GF-D8 (cell line): ENCODE results near the gene LCOR.
A peak's percentile ranks its signal among the peaks of the same experiment; 100 is the strongest.
"Not testable (repeated sequence)": the region's sequence is repeated elsewhere in the genome, so short reads cannot be mapped to it uniquely, and the experiment has no call there.

Source experiments
- DNase-seq: peaks from one replicate; lab custom pipeline; 2025; lab: John Stamatoyannopoulos, UW

LCOR gene

GRCh38 chr10:96840841-96841518 is 8.9 kb downstream of the LCOR start:
- DNase-seq = peak; percentile 59

- DNase-seq = no peak
Measured at GRCh38 chr10:96842896-96843723, 11.0 kb downstream of the LCOR start.

GRCh38 chr10:96843823-96844222 is 11.7 kb downstream of the LCOR start:
- no peak for DNase-seq

GRCh38 chr10:96846395-96846794 is 14.3 kb downstream of the LCOR start:
- DNase-seq = no peak

GRCh38 chr10:96846926-96847325 is 14.8 kb downstream of the LCOR start:
- no peak for DNase-seq

GRCh38 chr10:96847356-96847755 is 15.3 kb downstream of the LCOR start:
- DNase-seq = not testable (repeated sequence)

- no peak for DNase-seq
Measured at GRCh38 chr10:96850113-96850512, 18.0 kb downstream of the LCOR start.

GRCh38 chr10:96850825-96851224 is 18.7 kb downstream of the LCOR start:
- DNase-seq = no peak

- no peak for DNase-seq
Measured at GRCh38 chr10:96851281-96851680, 19.2 kb downstream of the LCOR start.

- DNase-seq = no peak
Measured at GRCh38 chr10:96856317-96856716, 24.2 kb downstream of the LCOR start.

GRCh38 chr10:96857301-96858012 is 25.4 kb downstream of the LCOR start:
- no peak for DNase-seq

GRCh38 chr10:96858038-96858705 is 26.1 kb downstream of the LCOR start:
- no peak for DNase-seq

GRCh38 chr10:96858706-96859050 is 26.6 kb downstream of the LCOR start:
- DNase-seq = no peak

- no peak for DNase-seq
Measured at GRCh38 chr10:96860631-96861277, 28.7 kb downstream of the LCOR start.

GRCh38 chr10:96863922-96864543 is 31.9 kb downstream of the LCOR start:
- DNase-seq = no peak

GRCh38 chr10:96873086-96873485 is 41.0 kb downstream of the LCOR start:
- no peak for DNase-seq

GRCh38 chr10:96873756-96874467 is 41.8 kb downstream of the LCOR start:
- no peak for DNase-seq

GRCh38 chr10:96878057-96878456 is 46.0 kb downstream of the LCOR start:
- no peak for DNase-seq

GRCh38 chr10:96880575-96880974 is 48.5 kb downstream of the LCOR start:
- DNase-seq = no peak

- no peak for DNase-seq
Measured at GRCh38 chr10:96889415-96890171, 57.5 kb downstream of the LCOR start.
